Brain pericyte (primary cell): Measurements from ENCODE around the gene RABGAP1.

ENCODE experiments used
- DNase-seq: peaks from one replicate; pipeline ENCODE4 v3.0.0-alpha.2; 2012; ENCODE audit warnings: low read depth, low spot score

The RABGAP1 gene

DNA sequence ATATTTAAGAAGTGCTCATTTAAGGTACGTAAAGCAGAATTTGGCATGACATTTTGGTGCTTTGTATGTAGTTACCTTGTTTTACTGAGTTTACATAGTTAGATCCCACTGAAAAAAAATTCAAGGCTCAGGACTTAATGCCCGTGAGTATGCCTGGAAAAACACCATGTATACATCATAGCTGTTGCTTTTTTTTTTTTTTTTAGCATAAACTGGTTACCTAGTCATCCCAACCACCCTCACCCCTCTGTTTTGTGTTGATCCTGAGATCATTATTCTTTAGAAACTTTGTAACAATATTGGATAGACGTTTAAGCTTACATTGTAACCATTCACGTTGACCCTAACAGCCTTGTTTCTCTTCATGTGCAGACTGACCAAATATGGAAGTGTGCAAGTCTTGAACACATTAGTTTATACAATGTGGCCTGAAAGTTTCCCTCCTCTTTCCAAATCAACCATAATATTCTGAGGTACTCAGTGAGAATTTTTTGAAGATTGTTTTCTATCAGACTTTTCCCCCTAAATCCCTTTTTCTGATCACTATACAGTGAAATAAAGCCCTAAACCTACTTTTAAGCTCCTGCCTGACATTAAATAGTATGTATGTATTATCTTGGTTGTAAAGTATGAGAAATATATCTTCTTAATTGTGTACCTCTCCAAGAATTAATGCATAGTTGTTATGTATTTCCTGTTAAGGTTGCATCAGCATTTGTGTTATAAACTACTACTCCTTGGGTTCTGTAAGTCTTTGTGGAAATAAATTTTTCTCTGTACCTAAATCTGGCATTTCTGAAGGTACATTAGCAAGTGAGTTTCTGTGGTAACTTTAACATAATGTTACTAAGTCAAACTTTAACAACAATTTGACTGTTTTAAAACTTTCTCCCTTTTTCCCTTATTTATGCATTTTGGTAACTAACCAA lies 4.4 kb downstream of the RABGAP1 start:
- no peak for DNase-seq

DNA sequence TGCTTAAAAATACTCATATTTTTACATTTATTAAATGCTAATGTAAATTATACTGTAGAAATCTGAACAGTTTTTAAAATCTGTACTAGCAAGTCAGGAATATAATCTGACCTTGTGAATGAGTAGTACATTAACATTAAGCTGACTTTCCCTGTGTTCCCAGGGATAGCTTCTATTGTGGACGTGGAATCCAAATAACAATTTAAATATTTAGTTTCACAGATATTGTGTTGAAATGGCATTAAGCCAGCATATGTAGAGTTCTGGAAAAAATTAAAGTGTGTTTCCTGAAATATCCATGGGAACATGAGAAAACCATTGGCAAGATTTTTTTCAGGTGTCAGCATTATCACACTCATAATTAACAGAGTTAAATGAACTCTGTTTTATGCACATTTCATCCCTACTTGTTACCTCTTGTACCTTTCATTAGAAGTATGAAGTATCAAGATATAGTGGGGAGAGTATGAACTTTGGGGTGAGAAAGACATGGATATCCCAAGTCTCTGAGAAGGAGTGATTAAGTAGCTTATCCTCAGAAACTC lies 5.7 kb downstream of the RABGAP1 start:
- no peak for DNase-seq

DNA sequence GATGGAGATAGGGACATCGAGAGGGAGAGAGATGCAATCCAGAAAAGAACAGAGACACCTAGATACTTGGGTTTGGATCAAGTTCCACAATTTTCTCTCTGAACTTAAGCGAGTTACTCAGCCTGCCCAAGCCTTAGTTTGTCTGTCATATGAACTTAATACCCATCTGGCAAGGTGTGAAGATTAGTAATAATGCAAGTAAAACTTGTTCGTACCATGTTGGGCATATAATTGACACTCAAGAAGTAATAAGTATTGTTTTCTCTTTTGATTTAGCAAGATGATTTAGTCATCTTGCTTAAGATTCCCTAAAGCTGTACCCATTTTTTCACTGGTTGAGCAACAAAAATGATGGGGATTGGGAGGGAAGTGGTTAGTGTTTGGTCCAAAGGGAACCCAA lies 7.5 kb downstream of the RABGAP1 start:
- no peak for DNase-seq

DNA sequence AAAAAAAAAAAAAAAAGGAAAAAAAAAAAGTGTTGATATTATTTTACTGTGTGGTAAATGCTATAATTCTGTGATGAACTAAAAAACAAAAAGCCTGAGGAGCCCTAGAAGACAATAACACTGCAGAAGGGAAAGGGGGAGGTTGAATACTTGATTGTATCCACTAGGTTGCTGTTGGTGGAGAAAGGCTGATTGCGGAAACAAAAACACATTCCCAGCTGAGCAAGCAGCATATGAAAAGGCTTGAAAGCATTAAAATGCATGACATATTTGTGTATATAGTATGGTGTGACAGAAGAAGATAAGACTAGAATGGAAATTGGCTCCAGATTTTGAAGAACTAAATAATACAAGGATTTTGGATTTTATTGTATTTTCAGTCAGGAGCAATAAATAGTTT lies 8.9 kb downstream of the RABGAP1 start:
- DNase-seq = no peak

DNA sequence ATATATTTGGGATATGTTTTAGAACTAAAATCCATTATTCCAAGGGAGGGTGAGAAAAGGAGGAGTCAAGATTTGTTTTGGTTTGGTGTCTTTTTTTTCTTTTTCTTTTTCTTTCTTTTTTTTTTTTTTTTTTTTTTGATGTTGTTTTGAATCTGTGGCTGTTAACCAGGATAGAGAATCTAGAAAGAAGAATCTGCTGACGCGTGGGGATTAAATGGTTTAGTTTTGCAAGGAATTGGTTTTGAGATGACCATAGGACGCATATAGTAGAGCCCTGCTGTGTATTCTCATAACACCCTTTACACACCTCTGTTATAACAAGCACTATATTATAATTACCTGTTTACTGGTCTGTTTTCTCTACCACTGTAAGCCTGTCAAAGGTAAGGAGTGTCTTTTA lies 9.4 kb downstream of the RABGAP1 start:
- no peak for DNase-seq

DNA sequence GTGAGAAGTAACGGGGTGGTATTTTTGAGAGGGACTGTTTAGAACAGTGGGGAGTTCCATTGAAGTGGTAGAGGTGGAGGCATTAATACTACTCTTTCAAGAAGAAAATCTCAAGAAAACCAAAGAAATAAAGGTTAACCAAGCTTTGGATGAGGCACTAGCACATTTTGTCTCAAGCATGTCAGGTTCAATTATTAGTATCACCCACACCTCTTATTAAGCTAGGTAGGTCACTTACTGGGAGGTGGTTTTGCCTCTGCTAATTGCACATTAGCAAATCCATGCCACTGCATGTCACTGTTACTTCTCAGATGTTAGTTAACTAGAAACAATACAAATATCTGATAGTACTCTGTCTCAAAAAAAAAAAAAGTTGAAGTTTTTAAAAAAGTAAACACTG lies 10.2 kb downstream of the RABGAP1 start:
- DNase-seq = no peak

DNA sequence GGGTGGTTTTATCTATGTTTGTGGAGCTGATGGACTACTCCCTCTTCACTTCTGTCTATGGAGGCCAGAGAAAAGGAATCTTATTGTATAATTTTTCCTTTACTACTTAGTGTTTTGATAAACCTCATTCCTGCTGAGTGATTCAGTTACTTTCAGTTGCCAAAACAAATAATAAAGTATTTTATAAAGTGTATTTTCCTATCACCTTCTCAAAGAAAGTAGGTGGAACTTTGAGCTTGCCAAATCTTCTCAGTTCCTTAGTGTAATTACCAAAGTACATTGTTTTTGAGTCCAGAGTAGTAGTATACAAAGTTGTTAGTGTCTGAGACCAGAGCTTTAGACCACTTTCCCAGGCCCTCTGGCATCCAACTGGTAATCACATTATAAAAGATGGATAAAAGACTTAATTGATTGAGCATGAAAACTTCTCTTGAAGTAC lies 13.5 kb downstream of the RABGAP1 start:
- no peak for DNase-seq

DNA sequence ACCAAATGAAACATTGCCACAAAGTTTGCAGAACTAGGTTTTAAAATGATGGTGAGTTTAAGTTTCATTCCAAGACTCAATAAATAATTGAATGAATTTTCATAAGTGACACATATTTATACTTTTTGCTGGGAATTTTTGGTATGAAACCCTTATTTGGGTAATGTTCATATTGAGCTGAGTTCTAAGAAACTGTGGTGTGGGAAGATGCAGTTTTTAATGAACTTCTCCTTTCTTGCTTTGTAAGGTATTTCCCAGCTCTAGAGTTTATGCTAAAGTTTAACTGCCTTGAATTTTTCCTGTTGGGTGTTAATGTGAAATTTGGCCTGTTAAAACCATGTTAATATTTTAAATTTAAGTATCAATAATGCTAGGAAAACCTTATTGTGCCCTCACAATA lies 15.1 kb downstream of the RABGAP1 start:
- DNase-seq = no peak

DNA sequence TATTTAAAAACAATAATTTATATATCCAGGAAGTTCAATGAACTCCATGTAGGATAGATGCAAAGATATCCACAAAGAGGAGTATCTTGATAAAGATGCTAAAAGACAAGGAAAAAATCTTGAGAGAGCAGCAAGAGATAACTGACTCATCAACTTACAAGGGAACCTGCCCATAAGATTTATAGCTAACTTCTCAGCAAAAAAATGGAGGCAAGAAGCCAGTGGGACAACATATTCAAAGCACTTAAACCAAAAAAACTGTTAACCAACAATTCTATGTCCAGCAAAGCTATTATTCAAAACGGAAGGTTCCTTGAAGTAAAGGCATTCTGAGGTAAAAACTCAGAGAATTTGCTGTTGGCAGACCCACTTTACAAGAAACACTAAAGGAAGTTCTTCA lies 20.3 kb downstream of the RABGAP1 start:
- DNase-seq = no peak

DNA sequence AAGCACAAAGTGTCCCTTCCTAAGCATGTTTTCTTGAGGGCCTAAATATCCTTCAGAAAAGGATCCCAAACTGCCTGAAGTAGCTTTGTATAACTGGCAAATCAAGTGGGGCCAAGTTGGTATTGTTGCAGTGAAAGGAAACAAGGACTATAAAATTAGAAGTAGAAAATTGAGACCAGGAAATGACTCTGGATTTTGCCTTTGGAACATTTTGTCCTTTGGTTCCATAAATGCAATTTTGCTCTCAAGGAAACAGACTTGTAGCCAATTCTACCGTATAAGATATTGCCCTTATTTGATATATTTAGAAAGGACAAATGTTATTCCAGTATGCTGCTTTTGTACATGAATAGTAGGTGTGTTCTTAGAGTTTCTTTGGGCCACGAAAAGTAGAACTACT lies 34.4 kb downstream of the RABGAP1 start:
- no peak for DNase-seq

DNA sequence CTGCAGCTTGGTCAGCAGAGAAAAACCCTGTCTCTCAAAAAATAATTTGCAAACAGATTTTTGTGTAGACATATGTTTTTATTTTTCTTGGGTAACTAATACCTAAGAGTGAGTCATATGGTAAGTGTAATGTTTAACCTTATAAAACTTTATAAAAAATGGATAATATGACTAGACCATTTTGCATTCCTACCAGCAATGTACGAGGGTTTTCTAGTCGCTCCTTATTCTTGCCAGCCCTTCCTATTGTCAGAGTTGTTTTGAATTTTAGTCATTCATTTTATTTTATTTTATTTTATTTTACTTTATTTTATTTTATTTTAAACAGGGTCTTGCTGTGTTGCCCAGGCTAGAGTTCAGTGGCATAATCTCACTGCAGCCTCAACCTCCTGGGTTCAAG lies 37.8 kb downstream of the RABGAP1 start:
- no peak for DNase-seq

DNA sequence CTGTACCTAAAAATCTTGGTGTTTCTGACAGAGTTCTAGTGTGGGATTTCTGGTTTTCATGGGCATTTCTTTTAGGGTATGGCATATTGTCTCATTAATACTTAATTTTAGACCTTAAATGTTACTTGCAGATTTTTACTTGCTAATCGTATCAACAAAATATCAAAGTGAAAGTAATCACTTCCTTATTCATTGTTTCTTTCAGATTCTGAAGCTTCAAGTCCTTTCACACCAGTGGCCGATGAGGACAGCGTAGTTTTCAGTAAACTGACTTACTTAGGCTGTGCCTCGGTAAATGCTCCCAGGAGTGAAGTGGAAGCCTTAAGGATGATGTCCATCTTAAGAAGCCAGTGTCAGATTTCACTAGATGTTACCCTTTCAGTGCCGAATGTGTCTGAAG lies 45.2 kb downstream of the RABGAP1 start:
- no peak for DNase-seq

DNA sequence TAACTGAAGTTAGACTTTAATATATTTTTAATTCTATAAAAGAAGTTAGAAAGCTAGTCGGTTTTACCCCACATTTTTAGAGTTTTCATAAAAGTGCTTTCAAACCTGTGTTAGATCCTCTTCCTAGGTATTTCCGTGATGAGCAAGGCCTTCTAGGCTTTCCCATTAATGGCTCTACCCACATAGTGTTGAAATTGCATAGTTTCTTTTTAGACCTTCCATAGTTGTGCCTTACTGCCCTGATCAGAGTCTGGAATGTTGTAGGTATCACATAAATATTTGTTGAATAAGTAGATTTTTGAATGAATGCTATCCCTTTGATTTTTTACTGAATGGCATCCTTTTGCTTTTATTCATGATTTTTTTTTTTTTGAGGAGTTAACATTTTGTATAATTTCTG lies 47.3 kb downstream of the RABGAP1 start:
- no peak for DNase-seq

DNA sequence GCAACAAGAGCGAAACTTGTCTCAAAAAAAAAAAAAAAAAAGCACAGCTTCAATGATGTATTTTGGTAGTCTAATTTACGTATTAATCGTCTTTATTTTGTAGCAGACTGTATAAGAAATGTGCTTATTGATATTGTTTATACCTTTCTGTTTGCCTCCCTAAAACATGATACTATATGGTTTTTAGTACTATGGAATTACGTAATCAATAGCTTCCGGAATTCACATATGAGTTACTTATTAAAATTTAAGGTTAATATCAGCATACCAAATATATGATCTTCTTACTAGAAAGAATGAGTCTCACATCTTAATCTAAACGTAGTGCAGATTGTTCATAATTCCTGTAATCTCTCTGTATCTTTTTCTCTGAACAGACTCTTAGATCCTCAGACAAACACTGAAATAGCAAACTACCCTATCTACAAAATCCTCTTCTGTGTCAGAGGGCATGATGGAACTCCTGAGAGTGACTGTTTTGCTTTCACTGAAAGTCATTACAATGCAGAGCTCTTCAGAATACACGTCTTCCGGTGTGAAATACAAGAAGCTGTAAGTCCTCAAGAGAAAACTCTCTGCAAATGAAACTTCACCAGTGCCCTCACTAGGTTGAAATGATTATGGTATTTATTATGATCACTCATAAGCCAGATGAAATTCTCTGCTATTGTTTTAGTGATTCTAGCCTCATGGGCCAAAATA lies 48.3 kb downstream of the RABGAP1 start:
- DNase-seq = no peak

DNA sequence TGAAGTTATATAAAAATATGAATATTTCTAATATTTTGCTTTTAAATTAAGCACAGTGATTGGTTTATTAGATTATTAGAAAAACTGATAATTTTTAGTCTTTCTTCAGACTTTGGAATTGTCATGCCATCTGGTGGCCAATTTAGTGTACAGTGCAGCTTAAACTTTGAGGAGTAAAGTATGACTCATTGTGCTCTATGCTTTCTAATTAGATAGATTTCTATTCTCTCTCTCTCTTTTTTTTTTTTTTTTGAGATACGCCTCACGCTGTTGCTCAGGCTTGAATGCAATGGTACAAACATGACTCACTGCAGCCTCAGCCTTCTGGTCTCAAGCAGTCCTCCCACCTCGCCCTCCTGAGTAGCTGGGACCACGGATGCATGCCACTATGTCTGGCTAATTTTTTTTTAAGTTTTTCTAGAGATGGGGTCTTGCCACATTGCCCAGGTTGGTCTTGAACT lies 50.6 kb downstream of the RABGAP1 start:
- DNase-seq = peak; percentile 30

DNA sequence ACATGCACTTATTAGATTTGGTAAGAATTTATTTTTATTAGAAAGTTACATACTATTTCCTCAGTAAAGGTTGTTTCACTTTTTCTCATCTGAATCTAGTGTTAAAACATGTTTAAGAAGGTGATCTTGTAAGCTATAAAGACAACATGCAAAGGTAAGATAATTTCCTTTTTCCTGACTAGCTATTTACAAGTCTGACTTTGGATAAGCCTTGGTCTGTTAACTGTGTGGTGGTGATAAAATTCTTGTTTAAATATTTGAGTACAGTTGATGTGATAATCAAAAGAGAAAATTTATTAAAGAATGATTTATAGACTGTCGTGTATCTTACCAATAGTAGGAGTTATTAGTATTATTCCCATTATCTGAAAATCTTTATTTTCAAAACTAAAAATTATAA lies 55.8 kb downstream of the RABGAP1 start:
- no peak for DNase-seq

DNA sequence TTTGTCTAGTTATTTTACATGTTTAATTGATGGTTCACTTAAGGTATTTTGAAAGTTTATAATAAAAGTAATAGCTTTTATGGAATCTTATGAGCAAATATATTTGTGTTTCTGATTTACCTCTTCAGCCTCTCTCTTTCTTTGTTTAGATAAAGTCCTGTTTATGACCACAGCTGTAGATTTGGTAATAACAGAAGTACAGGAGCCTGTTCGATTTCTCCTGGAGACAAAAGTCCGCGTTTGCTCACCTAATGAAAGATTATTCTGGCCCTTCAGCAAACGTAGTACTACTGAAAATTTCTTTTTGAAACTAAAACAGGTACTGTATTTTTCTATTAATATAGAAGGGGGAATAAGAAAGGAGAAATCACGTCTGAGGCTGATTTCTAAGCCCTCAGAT lies 57.6 kb downstream of the RABGAP1 start:
- no peak for DNase-seq

DNA sequence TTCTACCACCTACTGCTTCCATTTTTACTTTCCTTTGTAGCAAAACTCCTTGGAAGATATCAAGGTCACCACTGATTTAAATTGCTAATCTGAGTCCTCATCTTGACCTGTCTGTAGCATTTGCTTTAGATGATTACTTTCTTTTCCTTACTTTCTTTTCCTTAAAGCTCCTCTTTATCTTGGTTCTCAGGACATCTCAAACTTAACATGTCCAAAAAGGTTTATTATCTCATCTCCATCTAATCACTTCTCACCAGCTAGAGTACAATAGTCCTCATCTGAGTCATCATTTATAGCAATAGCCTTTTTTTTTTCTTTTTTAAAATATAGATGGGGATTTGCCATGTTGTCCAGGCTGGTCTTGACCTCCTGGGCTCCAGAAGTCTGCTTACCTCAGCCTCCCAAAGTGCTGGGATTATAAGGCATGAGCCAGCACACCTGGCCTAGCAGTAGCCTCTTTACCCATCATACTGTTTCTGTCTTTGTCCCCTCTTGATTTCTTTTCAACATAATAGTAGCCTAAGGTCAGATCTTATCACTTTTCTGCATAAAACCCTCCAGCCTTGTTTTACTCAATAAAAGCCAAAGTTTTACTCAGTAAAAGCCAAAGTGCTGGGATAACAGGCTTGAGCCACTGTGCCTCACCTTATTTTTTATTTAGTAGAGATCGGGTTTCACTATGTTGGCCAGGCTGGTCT lies 59.7 kb downstream of the RABGAP1 start:
- no peak for DNase-seq

DNA sequence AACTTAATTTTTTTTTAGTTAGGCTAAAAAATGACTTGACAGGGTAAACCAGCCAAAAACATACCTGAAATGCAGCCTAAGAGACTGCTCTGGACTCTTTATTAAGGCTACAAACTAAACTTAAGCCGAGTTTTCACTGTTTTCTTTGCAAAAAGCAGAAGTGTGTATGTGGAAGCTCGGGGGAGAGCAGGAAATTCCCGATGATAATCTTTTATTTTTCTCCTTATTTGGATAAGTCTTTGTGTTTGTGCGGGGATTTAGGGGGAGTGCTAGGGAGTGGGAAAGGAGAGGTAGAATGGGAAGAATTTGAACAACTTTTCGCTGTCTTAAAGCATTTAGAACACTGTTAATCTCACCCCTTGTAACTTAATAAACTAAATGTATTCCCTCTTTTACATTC lies 61.9 kb downstream of the RABGAP1 start:
- no peak for DNase-seq

DNA sequence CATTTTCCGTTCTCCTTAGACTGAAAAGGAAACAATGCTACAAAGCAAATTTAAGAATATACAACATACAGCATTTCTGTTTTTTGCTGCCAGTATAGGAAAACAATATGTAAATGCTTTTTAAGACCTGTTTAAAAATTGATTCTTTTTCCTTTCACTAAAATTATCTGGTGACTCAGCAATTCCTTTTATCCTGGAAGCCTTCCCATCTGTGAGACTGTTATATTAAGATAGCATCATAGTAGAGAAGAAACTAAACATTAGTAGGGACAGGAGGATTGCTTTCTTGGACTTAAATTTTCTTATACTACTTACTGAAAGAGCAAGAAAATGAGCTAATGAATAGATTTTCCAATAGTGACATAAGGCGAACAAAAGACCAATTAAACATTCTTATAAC lies 62.6 kb downstream of the RABGAP1 start:
- DNase-seq = no peak

DNA sequence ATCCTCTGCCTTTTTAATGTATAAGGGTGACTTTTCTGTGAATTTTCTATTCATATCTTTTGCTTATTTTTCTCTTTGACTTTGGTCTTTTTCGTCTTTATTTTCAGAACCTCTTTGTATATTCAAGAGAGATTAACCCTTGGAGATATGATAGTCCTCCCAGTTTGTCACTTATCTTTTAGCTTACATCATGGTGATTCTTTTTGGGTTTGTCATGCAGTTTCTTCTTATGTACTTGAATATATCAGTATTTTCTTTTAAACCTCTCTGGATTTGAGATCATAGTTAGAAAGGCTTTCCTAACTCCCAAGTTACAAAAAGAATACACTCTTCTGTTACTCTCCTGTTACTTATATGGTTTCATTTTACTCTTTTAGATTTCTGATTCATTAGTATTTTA lies 65.1 kb downstream of the RABGAP1 start:
- no peak for DNase-seq

DNA sequence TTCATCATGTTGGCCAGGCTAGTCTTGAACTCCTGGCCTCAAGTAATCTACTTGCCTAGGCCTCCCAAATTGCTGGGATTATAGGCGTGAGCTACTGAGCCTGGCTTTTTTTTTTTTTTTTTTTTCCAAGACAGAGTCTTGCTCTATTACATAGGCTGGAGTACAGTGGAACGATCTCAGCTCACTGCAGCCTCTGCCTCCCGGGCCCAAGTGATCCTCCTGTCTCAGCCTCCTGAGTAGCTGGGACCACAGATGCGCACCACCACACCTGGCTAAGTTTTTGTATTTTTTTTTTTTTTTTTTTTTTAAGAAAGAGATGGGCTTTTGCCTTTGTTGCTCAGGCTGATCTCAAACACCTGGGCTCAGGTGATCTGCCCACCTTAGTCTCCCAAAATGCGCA lies 66.4 kb downstream of the RABGAP1 start:
- no peak for DNase-seq
